Keratinocyte (primary cell): ENCODE measurements around the gene NELL1. TPM values are rescaled to one million over a fixed set of nuclear protein-coding genes. Genes with fewer than 3 reads are reported as not detected.

Experiments
- DNase-seq: peaks from one replicate; pipeline ENCODE4 v3.0.0-alpha.2; 2011; ENCODE audit warnings: low read depth, missing footprints, low spot score
- FAIRE-seq: peaks from 2 replicates; lab custom pipeline; 2011; peaks lifted over from hg19 to GRCh38; lab: Jason Lieb, UNC
- H2AFZ ChIP-seq: 2 replicates; pipeline ENCODE4 v1.6.0; 2012; ENCODE audit warnings: low read length, control low read depth, inconsistent platforms; ENCODE audit not compliant: control insufficient read depth
- H3K27ac ChIP-seq: 2 replicates; pipeline ENCODE4 v1.5.1; 2011; ENCODE audit warnings: low read length; ENCODE audit not compliant: control insufficient read depth, insufficient read depth
- H3K27me3 ChIP-seq: 3 replicates; pipeline ENCODE4 v1.6.0; 2011; ENCODE audit warnings: low read length; ENCODE audit not compliant: control insufficient read depth, insufficient read depth; ENCODE audit errors: extremely low read depth
- H3K36me3 ChIP-seq, 2 experiments: 2 replicates in 1 of 2; 3 replicates in 1 of 2; pipeline ENCODE4 v1.5.1; 2011; ENCODE audit warnings: low read length in 2 of 2, mild to moderate bottlenecking in 1 of 2; ENCODE audit not compliant: control insufficient read depth in 2 of 2, insufficient read depth in 2 of 2; ENCODE audit errors: extremely low read depth in 1 of 2
- H3K4me1 ChIP-seq: 3 replicates; pipeline ENCODE4 v1.5.1; 2011; ENCODE audit warnings: low read length; ENCODE audit not compliant: control insufficient read depth, insufficient read depth; ENCODE audit errors: extremely low read depth
- H3K4me2 ChIP-seq: 3 replicates; pipeline ENCODE4 v1.6.0; 2011; ENCODE audit warnings: low read depth, low read length; ENCODE audit not compliant: control insufficient read depth, insufficient read depth; ENCODE audit errors: extremely low read depth
- H3K4me3 ChIP-seq, 3 experiments: fragments of 200-600 bp in 1 of 3; sonication (generic) in 1 of 3; 2 replicates in 2 of 3; 3 replicates in 1 of 3; pipeline ENCODE4 v1.5.1; 2011 to 2016; ENCODE audit warnings: low read length in 3 of 3, mild to moderate bottlenecking in 3 of 3, control low read depth in 2 of 3, inconsistent platforms in 1 of 3, low read depth in 1 of 3, mixed read lengths in 1 of 3, mixed run types in 1 of 3, moderate library complexity in 1 of 3; ENCODE audit not compliant: control insufficient read depth in 2 of 3, insufficient read depth in 2 of 3; ENCODE audit errors: extremely low read depth in 1 of 3
- H3K79me2 ChIP-seq: 2 replicates; pipeline ENCODE4 v1.6.0; 2012; ENCODE audit warnings: low read length; ENCODE audit not compliant: control insufficient read depth, insufficient read depth
- H3K9ac ChIP-seq: 3 replicates; pipeline ENCODE4 v1.6.0; 2011; ENCODE audit warnings: low read length; ENCODE audit not compliant: control insufficient read depth, insufficient read depth; ENCODE audit errors: extremely low read depth
- H3K9me1 ChIP-seq: 3 replicates; pipeline ENCODE4 v1.6.0; 2011; ENCODE audit warnings: low read length; ENCODE audit not compliant: control insufficient read depth, insufficient read depth; ENCODE audit errors: extremely low read depth
- H3K9me3 ChIP-seq: 2 replicates; pipeline ENCODE4 v1.5.1; 2012; ENCODE audit warnings: low read depth, low read length; ENCODE audit not compliant: control insufficient read depth
- H4K20me1 ChIP-seq: 3 replicates; pipeline ENCODE4 v1.6.0; 2011; ENCODE audit warnings: low read length; ENCODE audit not compliant: control insufficient read depth, insufficient read depth; ENCODE audit errors: extremely low read depth
- CTCF ChIP-seq, 3 experiments: IDR thresholded peaks in 1 of 3; conservative IDR thresholded peaks in 1 of 3; optimal IDR thresholded peaks in 1 of 3; 2 replicates in 2 of 3; 3 replicates in 1 of 3; pipeline versions ENCODE3 to v1.5.1; 2011; ENCODE audit warnings: low read length in 3 of 3, mild to moderate bottlenecking in 3 of 3, moderate library complexity in 2 of 3, control low read depth in 1 of 3, inconsistent platforms in 1 of 3; ENCODE audit not compliant: insufficient read depth in 2 of 3; ENCODE audit errors: extremely low read depth in 1 of 3
- EZH2 ChIP-seq: IDR thresholded peaks from one replicate; pipeline ENCODE4 v1.6.1; 2012; ENCODE audit warnings: inconsistent platforms, mild to moderate bottlenecking, low read length, moderate library complexity
- dilution Hi-C: fragments of 300-500 bp; cut with MboI; formaldehyde crosslinking; loops from one replicate; pipeline ENCODE4 v1.7.0; 2020; ENCODE audit warnings: low sequenced_read_pairs; ENCODE audit not compliant: extremely low pct_ligation_motif_present
- polyA plus RNA-seq, 5 experiments: library from polyadenylated mRNA; depleted of rRNA in 3 of 5; stranded (reverse) in 3 of 5; stranded (forward) in 1 of 5; unstranded in 1 of 5; fragments of >200 nt; gene quantifications; 1 replicate in 1 of 5; 2 replicates in 3 of 5; 3 replicates in 1 of 5; pipeline versions ENCODE4 v1.2.1 to v1.2.3, GENCODE V29; 2011 to 2012; ENCODE audit warnings: missing spikeins in 2 of 5, low read depth in 1 of 5, low replicate concordance in 1 of 5

NELL1 gene
- polyA plus RNA-seq, 1 donor (not counting 4 experiments of a cell fraction or from before 2014, with no cell fraction given): not detected

GRCh38 chr11:20821046-20821445 lies 151.7 kb downstream of the NELL1 start:
- Histone ChIP-seq H3K27ac (no peak overlapping the region), H3K4me2 (no peak overlapping the region), H3K9me3 (no peaks in the 10 kb centered on the region), H3K9ac (no peak overlapping the region), H3K36me3 (no peaks in the 10 kb centered on the region), H2AFZ (no peak overlapping the region), H4K20me1 (no peaks in the 10 kb centered on the region), H3K4me3 (no peak overlapping the region), H3K79me2 (no peaks in the 10 kb centered on the region), H3K27me3 (no peaks in the 10 kb centered on the region), H3K4me1 (no peaks in the 10 kb centered on the region), H3K9me1 (no peaks in the 10 kb centered on the region)
- dilution Hi-C loops: no loop called here
- DNase-seq: no peak
- FAIRE-seq: no peak
- TF ChIP-seq EZH2 (no peak), CTCF (optimal IDR thresholded peaks at IDR 0.05 in 1 of 3, IDR thresholded peaks at IDR 0.05 in 1 of 3, conservative IDR thresholded peaks at IDR 0.05 in 1 of 3; ENCODE audit: extremely low read depth in 1 of 3, insufficient read depth in 2 of 3, low read length in 3 of 3) (no peak)

GRCh38 chr11:20821470-20821869 lies 152.1 kb downstream of the NELL1 start:
- TF ChIP-seq CTCF (optimal IDR thresholded peaks at IDR 0.05 in 1 of 3, IDR thresholded peaks at IDR 0.05 in 1 of 3, conservative IDR thresholded peaks at IDR 0.05 in 1 of 3; ENCODE audit: extremely low read depth in 1 of 3, insufficient read depth in 2 of 3, low read length in 3 of 3) (no peak), EZH2 (no peak)
- Histone ChIP-seq H3K79me2 (no peaks in the 10 kb centered on the region), H3K9ac (no peak overlapping the region), H3K36me3 (no peaks in the 10 kb centered on the region), H3K4me1 (no peaks in the 10 kb centered on the region), H4K20me1 (no peaks in the 10 kb centered on the region), H3K4me3 (no peak overlapping the region), H2AFZ (no peak overlapping the region), H3K9me1 (no peaks in the 10 kb centered on the region), H3K4me2 (no peak overlapping the region), H3K9me3 (no peaks in the 10 kb centered on the region), H3K27me3 (no peaks in the 10 kb centered on the region), H3K27ac (no peak overlapping the region)
- FAIRE-seq (no peak), DNase-seq (no peak)
- dilution Hi-C loops: no loop called here
